ENCODE results near the gene ABTB2.

Gene ABTB2

GRCh38 chr11:34340653-34341052 is 17.2 kb downstream of the ABTB2 start:
- DNase-seq: no peak

- no peak for DNase-seq
These were observed 18.4 kb downstream of the ABTB2 start for GRCh38 chr11:34339149-34340064.

GRCh38 chr11:34337016-34337415 is 20.8 kb downstream of the ABTB2 start:
- DNase-seq: no peak

DNA sequence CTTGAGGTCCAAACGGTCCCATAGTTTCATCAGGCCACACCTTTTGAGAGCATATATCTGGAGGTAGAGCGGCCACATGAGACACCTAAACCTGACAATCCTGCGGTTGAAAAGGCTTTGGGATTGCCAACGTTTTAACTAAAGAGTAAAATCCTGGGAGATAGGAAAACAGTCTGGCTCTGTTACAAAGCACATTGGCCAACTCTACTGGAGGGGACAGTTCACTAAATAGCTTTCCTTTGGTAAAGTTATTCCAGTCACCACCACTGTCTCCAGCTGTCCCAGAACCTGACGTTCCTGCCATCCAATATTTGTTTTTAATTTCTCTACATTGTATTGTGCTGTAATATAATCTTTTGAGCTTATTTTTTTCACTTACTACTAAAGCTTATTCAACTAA is 22.0 kb downstream of the ABTB2 start:
- DNase-seq: no peak

- DNase-seq: no peak
These were observed 22.5 kb downstream of the ABTB2 start for GRCh38 chr11:34335331-34335730.

GRCh38 chr11:34333787-34334186 is 24.0 kb downstream of the ABTB2 start:
- no peak for DNase-seq

DNA sequence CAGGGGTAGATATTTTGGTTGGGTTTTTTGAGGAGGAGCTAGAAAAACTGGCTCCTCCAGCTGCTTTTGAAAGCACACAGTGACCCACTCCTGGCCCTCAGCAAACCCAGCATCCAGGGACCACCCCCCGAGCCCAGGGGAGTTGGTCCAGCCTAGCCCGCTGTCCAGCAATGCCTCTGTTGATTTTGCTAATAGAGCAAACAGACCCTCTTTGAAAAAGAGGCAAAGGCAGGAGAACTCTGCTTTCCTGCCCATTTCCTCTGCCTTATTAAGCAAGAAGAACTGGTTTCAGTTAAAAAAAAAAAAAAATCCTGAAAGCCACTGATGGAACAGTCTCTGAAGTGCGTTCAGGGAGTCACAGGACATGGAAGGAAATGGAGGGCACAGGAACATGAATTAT is 25.3 kb downstream of the ABTB2 start:
- no peak for DNase-seq

DNA sequence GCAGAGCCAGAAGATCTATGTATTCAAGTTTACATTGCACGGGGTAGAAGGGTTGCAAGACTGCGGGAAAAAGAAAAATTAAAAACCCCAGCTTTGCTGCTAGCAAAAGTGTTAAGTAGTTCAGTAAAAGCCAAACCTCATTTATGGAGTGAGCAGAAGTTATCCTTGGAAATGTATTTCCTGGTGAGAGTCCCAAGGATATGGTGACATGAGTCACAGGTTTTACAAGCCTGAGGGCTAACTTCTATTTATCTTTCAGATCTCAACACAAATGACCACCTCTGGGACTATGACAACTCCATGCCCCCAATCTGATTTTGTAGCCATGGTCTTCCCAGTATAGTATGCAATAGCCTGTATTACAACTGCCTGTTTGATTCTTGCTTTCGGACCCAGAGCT is 26.1 kb downstream of the ABTB2 start:
- DNase-seq: no peak

- no peak for DNase-seq
These were observed 26.5 kb downstream of the ABTB2 start for GRCh38 chr11:34331329-34331728.

DNA sequence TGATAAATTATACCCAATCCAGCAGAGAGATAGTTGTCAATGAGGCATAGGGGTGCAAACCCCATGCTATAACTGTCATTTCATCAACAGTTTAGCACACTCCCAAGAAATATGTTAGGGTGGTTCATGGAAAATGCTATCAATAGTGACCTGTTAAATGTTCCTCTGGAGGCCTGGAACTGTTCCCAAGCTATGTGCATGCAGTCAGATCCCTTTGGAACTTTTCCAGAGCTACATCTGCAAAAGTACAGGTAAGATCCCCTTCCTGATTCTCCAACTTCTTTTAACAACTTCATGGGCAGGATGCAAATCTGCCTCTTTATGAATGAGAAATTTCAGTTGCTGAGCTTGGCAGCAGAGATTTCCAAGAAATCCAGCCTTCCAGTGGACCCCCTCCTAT is 27.2 kb downstream of the ABTB2 start:
- DNase-seq: no peak

- no peak for DNase-seq
These were observed 27.9 kb downstream of the ABTB2 start for GRCh38 chr11:34329876-34330275.

GRCh38 chr11:34328632-34328910 is 29.2 kb downstream of the ABTB2 start:
- no peak for DNase-seq

DNA sequence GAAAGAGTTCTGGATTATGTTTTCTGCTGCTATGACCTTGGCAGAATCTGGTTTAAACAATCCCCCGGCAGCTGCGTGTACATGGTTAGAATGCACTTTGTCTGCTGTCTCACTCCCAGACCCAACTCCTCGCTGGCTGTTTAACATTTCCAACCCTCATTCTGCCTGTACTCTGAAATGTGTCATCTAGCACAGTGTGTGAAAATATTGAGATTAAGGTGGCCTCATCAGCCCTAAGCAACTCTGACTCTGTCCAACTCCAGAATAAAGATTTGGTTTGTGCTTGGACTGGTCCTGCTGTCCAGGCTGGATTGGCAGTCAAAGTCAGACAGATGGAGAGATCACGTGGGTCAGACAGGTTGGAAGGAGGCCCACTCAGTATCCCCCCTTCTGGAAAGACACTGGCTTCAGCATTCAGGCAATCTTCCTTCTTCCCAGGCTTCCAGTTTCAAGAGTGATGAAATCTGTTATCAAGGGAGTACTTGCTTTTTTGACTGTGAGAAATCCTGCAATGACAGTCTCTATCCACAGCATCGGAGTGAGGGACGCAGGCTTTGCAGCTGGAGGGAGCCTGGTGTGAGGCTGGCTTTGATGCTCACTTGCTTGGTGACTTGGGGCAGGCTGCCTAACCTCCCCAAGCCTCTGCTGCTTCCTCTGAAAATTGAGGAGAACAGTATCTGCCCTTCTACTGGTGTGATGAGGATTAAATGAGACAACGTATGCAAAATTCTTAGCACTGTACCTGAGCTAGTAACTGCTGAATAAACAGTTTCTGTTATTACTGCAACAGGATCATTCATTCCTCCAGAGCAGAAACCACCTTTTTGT is 29.8 kb downstream of the ABTB2 start:
- DNase-seq: no peak

- no peak for DNase-seq
These were observed 33.3 kb downstream of the ABTB2 start for GRCh38 chr11:34324466-34324865.

- no peak for DNase-seq
These were observed 34.2 kb downstream of the ABTB2 start for GRCh38 chr11:34323601-34324000.

- DNase-seq: no peak
These were observed 39.4 kb downstream of the ABTB2 start for GRCh38 chr11:34318111-34319037.

- no peak for DNase-seq
These were observed 40.1 kb downstream of the ABTB2 start for GRCh38 chr11:34317666-34318065.

GRCh38 chr11:34317036-34317360 is 40.8 kb downstream of the ABTB2 start:
- DNase-seq: no peak

DNA sequence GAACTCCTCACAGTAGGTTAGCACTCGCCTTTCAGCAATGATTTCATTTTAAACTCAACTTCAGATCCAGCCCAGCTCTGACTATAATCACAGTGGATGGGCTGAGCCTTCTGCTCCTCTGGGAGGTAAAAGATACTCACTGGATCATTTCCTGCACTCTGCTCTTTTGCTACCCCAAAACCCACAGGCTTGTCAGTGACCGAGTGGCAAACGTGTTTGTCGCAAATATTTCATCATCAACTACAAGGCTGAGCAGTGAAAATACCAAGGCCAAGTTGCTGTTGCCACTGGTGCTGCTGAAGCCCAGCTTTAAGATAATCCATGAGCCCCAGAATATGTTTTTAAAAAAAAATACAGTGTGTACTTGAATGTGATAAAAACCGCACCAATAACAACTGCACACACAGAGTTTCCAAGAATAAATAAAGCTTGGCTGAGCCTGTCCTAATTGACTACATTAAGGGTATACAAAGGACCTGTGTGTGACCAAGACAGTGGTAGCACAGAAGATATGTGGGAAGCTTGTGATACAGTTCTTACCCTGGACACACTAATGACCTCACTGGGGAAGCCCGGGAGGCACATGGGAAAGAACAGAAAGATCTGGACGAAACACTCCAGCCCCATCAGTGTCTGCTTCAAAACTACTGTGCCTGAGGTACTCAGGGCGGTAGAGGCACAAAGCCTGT is 41.3 kb downstream of the ABTB2 start:
- no peak for DNase-seq

DNA sequence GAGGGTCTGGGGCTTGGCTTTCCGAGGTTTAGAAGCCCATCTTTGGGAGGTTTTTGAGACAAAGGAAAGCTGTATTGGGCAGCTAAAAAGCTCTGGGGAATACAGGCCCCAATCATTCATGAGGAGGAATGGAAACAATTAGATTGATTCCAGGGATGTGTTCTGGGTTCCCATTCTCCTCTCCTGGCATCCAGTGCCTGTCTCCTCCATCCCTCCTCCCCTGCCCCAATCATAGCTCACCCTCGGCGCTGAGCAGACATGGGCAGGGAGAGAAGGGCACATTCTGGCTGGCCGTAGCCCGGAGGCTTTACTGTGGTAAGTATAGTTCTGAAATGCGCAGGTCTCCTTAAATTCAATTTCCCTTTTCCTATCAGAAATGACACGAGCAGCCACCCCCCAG is 42.4 kb downstream of the ABTB2 start:
- no peak for DNase-seq

- DNase-seq: no peak
These were observed 42.9 kb downstream of the ABTB2 start for GRCh38 chr11:34314936-34315335.

DNA sequence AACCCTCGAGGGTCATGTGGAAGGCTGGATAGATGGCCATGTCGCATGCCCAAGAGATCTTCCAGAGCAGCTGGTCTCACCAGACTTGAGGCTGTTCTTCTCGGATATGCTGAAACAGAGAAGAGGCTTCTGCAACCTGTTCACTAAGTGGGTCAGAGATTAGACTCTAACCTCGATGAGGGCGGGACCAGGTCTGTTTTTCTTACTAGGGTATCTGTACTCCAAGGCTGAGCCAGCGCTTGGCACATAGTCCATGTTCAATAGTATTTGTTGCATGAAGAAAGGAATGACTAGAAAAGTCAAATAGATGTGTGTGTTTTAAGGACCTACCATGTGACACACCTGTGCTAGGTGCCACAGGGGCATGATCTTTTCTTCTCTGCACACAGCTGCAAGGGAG is 43.6 kb downstream of the ABTB2 start:
- DNase-seq: no peak

DNA sequence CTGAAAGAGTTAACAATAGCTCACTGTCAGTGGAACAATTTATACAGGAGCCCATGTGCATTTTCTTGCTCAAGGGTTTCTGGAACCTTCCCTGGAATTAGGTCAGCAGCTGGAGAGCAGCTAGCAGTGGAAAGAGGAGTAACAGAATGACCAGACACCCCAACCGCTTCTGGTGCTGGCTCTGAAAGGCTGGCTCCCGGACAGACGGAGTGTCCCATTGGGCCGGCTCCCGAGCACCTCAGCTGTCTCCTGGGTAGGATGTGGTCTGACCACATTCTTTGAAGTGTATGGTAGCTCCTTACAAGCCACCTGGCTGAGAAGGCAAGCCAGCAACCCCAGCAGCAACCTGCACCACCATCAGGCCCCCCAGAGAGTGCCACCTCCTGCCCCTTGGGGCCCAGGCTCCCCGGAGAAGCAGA is 44.7 kb downstream of the ABTB2 start:
- no peak for DNase-seq

Measured in activated naive CD4-positive, alpha-beta T cell treated with Interleukin-2 at 50 U/mL for 16 hours (primary cell).